ENCODE data around the gene AFF4.

- TF ChIP-seq CTCF (IDR thresholded peaks at IDR 0.05 in 2 of 3, conservative IDR thresholded peaks at IDR 0.05 in 1 of 3; ENCODE audit: borderline replicate concordance in 1 of 3, insufficient read depth in 1 of 3, low read depth in 2 of 3, low read length in 2 of 3): no peak
- TF ChIP-seq RAD21 (IDR thresholded peaks at IDR 0.05; ENCODE audit: low read depth): no peak
- TF ChIP-seq EZH2 (IDR thresholded peaks at IDR 0.05): no peak
- no peak for TF ChIP-seq ZNF274 (IDR thresholded peaks at IDR 0.05; ENCODE audit: low read depth, low read length)
- TF ChIP-seq SP1 (IDR thresholded peaks at IDR 0.05; ENCODE audit: low read depth): no peak
- TF ChIP-seq POLR2A (IDR thresholded peaks at IDR 0.05; ENCODE audit: borderline replicate concordance, extremely low read depth, insufficient read depth, insufficient read length): no peak
- TF ChIP-seq EGR1 (IDR thresholded peaks at IDR 0.05; ENCODE audit: low read depth): no peak
- TF ChIP-seq EZH2phosphoT487 (IDR thresholded peaks at IDR 0.05; ENCODE audit: borderline replicate concordance): no peak
- no peak for TF ChIP-seq ZBTB33 (IDR thresholded peaks at IDR 0.05; ENCODE audit: extremely low read depth, insufficient replicate concordance, low read length)
- TF ChIP-seq CEBPB (IDR thresholded peaks at IDR 0.05; ENCODE audit: low read depth): no peak
- TF ChIP-seq YY1 (IDR thresholded peaks at IDR 0.05; ENCODE audit: extremely low read depth, insufficient replicate concordance, low read depth, low read length): no peak
Observed at GRCh38 chr5:132838516-132839282, 124.7 kb downstream of the AFF4 start.
